SU-DHL-6 (cell line): ENCODE data around the gene TSC2.

Experiments
- CTCF ChIP-seq: fragments of 200-600 bp; sonication (generic); IDR thresholded peaks from one replicate; pipeline ENCODE4 v1.5.1; 2017; ENCODE audit warnings: antibody characterized with exemption, mild to moderate bottlenecking, low read length, moderate library complexity; ENCODE audit not compliant: insufficient read depth, poor library complexity, severe bottlenecking
- EZH2phosphoT487 ChIP-seq: fragments of 200-600 bp; sonication (generic), shearing (Covaris generic); conservative IDR thresholded peaks from 2 replicates; pipeline ENCODE4 v1.6.1; 2018; ENCODE audit warnings: mild to moderate bottlenecking, antibody characterized with exemption, low read length, moderate library complexity, mixed read lengths

GRCh38 chr16:2022723-2023091 lies 25.1 kb upstream of the TSC2 start:
- TF ChIP-seq CTCF = no peak
- TF ChIP-seq EZH2phosphoT487 = no peak
